Stimulated activated CD8-positive, alpha-beta memory T cell treated with anti-CD3 and anti-CD28 coated beads, Interleukin-2, amount 100 ng/mL, for 48 hours (primary cell): ENCODE measurements around the gene LIMCH1.
"Not testable (repeated sequence)": the region's sequence is repeated elsewhere in the genome, so short reads cannot be mapped to it uniquely, and the experiment has no call there.

Source experiments
- DNase-seq, 2 donors: peaks; one replicate each; pipeline ENCODE4 v3.0.0-alpha.2; 2020; ENCODE audit warnings: low read depth in 2 of 2

The LIMCH1 gene

DNA sequence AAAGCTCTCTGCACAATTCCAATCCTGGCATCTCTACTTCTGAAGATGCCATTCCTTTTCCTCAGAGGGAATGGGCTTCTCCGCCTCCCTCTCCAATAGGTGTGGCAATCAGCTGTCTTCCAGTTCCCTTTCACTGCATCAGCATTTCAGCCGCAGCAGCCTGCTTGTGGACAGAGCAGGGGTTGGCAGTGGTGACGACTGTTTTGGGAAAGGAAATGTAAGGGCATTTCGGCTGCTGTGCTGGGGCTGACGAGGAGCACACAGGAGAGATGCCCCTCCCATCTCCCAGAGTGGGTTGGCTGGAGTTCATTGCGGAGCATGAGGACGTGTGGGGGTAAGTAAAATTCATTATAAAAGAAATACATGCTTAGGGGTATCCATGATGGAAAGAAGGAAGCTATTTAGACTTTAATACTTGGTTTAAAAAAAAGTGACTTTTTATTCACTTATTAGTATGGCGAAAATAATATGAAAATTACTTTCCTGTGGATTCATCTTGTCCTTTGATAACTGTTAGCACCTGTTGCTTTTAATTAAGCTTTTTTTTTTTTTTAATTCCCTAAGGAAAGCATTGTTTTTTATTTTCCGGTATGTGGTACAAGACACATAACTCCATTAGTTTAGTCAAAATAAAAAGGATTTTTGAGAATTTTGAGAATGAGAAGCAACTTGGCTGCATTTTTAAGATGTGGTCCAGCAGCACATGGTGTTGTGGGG, at the start of gene LIMCH1:
Gene LIMCH1 (plus strand): TSS at position 141 of the 717 bp plus-strand sequence. CDS start 67,839 bp downstream, outside the sequence.
- no peak for DNase-seq

DNA sequence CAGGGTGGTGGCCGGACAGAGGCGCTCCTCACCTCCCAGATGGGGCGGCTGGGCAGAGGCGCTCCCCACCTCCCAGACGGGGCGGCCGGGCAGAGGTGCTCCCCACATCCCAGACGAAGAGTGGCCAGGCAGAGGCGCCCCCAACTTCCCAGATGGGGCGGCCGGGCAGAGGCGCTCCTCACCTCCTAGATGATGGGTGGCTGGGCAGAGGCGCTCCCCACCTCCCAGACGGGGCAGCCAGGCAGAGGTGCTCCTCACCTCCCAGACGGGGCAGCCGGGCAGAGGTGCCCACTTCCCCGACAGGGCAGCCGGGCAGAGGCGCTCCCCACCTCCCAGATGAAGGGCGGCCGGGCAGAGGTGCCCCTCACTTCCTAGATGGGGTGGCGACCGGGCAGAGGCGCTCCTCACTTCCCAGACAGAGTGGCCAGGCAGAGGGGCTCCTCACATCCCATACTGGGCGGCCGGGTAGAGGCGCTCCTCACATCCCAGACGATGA, 46.8 kb upstream of the LIMCH1 start:
- DNase-seq, result not testable (repeated sequence)

DNA sequence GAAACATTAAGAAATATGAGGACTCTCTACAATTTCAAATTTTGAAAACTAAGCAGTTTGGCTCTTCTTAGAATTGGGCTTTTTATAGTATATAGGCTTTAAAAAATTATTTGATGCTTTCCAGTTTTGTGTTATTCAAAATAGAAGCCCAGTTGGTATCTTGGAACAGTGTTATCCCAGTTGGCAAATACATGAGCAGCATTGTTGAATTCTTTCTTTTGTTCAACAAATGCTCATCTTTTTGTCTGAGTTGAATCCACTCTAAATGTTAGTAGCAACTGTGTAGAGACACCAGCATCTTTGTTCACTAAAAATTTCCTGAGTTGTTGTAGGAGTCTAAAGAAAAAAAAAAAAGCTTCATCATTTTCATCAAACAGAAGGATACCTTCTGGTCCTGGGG, 41.0 kb upstream of the LIMCH1 start:
- DNase-seq, result no peak

GRCh38 chr4:41498177-41498576, 39.8 kb upstream of the LIMCH1 start:
- no peak for DNase-seq

DNA sequence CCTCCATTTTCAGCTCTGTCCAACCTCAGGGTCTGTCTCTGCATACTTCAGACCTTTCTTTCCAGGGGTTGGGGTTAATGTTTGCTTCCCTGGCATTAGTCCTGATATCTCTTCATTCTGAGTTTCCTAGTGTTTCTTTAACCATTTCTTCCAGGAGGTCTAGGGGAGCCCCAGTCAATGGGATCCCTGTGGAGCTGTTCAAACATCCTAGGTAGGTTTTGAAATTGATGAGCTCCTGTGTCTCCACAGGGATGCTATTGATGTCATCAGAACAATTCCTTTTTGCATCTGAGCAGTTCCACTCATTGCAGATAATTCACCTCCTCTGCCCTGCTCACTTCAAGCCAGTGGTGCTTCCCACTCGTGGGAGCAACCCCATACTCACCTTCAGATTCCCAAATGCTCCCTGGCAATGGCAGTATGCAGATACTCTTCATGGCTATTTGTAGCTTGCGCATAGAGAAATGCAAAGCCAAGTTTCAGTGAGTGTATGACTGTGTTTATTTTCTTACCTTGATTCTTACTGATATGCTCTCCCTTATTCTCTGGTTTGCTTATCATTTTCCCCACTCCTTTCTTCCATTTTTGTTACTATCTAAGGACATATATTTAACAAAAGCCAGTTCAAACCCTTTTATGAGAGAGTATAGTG, 33.7 kb upstream of the LIMCH1 start:
- no peak for DNase-seq

DNA sequence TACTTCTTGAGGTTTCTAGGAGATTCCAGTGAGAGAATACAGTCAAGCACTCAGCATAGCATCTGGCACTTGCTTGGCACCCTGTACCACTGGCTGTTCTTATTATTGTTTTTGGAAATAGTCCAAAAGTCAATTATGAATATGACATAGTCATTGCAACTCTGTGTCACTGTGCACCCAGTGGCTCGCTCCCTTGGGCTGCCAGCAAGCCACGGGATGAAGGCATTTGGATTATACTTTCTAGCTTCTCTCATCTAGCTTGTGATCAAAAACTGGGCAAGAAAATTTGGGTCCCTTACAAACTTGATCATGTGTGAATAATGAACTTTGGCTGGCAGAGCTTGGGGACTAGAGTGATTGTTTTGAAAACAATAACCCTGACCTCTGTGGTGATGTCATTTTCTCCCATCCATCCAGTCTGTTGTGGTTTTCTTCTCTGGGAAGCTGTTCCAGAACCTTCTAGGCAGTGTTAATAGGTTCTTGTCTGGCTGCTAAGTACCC, 32.7 kb upstream of the LIMCH1 start:
- DNase-seq, result no peak

DNA sequence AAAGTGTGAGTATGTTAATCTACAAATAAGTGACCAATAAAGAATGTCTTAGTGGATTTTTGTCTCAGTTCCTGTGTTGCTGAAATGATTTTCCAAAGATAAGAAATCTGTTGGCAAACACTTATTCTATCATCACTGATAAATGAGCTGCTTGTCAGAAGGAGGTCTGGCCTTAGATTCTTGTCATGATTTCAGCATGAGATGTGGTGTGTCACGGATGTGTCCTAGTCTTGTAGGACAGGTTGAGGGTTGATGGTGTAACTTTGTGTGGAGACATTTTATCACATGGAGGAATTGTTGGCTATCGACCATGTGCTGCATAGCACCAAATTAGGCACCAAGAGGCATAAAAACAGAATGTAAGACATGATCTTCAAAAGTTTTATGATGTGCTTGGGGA, 31.8 kb upstream of the LIMCH1 start:
- no peak for DNase-seq

- no peak for DNase-seq
Measured at GRCh38 chr4:41507291-41507947, 30.5 kb upstream of the LIMCH1 start.

- no peak for DNase-seq
Measured at GRCh38 chr4:41509451-41509866, 28.5 kb upstream of the LIMCH1 start.

DNA sequence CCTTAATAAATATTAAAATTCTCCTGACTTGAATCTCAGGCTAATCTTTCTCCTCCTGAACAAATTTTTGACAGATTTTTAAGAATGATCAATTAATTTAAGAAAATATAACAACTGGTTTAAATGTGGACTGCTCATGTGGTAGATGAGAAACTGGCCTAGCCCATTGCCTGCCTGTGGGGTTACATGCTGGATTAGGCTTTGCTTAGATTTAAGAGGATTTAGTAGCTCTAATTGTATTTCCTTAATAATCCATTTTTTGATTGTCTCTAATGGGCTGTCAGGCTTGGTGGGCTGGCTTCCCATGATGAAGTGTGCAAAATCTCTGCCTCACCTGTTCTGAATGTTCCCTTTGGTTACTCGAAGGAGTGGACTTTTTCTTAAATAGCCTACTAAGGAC, 27.8 kb upstream of the LIMCH1 start:
- DNase-seq, result no peak

- DNase-seq, result no peak
Measured at GRCh38 chr4:41512136-41512535, 25.8 kb upstream of the LIMCH1 start.

DNA sequence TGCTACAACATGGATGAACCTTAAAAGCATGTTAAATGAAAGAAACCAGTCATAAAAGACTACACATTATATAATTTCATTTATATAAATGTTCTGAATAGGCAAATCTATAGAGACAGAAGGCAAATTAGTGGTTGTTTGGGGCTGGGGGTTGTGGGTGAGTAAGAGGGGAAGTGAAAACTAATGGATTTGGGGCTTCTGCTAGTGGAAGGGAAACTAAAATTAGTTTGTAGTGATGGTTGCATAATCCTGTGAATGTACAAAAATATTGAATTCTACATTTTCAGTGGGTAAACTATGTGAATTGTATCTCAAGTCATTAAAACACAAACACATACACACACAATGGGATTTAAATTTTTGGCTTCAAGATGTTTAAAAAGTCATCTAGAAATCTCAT, 25.4 kb upstream of the LIMCH1 start:
- no peak for DNase-seq

GRCh38 chr4:41514169-41514568, 23.8 kb upstream of the LIMCH1 start:
- no peak for DNase-seq

GRCh38 chr4:41514766-41515481, 23.0 kb upstream of the LIMCH1 start:
- DNase-seq, result no peak

DNA sequence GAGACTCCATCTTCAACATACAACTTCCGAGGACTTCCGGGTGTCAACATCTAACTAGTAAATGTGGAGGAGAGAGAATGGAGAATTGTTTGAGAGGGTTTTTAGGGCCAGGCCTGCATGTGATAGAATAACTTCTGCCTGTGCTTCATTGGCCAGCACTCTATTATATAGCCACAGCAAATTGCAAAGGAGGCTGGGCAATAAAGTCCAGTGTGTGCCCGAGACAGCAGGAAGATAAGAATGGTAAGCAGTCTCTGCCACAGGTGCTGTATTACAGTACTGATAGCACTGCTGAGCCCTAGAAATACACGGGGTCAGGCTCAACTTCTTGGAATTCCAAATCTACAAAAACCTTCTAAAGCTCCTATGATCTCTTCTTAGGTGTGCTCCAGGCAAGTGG, 20.8 kb upstream of the LIMCH1 start:
- no peak for DNase-seq

DNA sequence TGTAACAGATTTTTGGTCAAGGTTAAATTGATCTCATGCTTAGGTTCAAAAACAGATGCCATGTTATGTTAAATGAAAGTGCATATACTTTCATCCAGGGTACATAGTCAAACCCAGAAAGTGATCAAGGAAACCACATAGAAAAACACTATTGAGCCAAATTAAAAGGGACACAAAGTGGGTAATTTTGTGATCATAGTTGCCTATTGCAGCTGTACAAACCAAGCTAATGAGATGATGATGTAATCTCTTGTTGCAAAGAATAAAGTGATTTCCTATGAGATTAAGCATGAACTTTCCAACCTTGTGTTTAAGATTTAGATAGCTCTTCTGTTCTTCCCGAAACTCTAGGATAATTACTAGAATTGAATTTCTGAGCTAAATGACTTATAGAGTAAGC, 20.2 kb upstream of the LIMCH1 start:
- DNase-seq, result no peak

GRCh38 chr4:41524425-41524824, 13.5 kb upstream of the LIMCH1 start:
- DNase-seq, result no peak

- DNase-seq, result no peak
Measured at GRCh38 chr4:41525129-41525528, 12.8 kb upstream of the LIMCH1 start.

DNA sequence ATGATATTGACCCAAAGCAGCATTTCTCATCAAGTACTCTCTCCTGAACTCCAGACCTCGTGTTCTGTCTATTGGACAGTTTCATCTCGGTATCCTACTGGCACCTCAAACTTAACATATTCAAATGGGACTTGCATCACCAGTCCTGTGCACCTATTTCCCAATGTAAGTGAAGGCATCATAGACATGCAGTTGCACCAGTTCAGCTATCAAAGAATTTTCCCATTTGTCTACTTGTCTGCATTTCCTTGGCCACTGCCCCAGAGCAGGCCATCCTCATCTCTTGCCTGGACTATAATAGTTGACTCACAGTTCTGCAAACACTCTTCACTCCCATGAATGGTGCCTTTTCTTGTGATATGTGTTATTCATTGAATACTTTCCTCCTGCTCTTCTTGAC, 11.3 kb upstream of the LIMCH1 start:
- DNase-seq, result no peak

- no peak for DNase-seq
Measured at GRCh38 chr4:41528512-41529205, 9.3 kb upstream of the LIMCH1 start.

GRCh38 chr4:41530741-41531140, 7.2 kb upstream of the LIMCH1 start:
- DNase-seq, result no peak
